Liver (tissue), 3 donors: ENCODE measurements around the gene BRSK1.

Experiments
- FOXA1 ChIP-seq: IDR thresholded peaks from 2 replicates; pipeline ENCODE4 v1.6.1; 2016; ENCODE audit warnings: antibody characterized with exemption
- FOXA2 ChIP-seq: IDR thresholded peaks from 2 replicates; pipeline ENCODE4 v1.6.1; 2016; ENCODE audit warnings: antibody characterized with exemption
- GABPA ChIP-seq, 2 donors: IDR thresholded peaks in 1 of 2; conservative IDR thresholded peaks in 1 of 2; 2 replicates each; pipeline ENCODE4 v1.6.1; 2016; ENCODE audit warnings: antibody characterized with exemption in 2 of 2, mild to moderate bottlenecking in 1 of 2, moderate library complexity in 1 of 2
- NR2F2 ChIP-seq: IDR thresholded peaks from 2 replicates; pipeline ENCODE4 v1.6.1; 2016; ENCODE audit warnings: antibody characterized with exemption
- RAD21 ChIP-seq, 2 donors: IDR thresholded peaks; 2 replicates each; pipeline ENCODE4 v1.6.1; 2016; ENCODE audit warnings: antibody characterized with exemption in 2 of 2, mild to moderate bottlenecking in 2 of 2
- SP1 ChIP-seq: IDR thresholded peaks from 2 replicates; pipeline ENCODE4 v1.6.1; 2018; ENCODE audit warnings: antibody characterized with exemption, mild to moderate bottlenecking
- TF ChIP-seq, protein P1 (sequence below): fragments of 150-350 bp; IDR thresholded peaks from 2 replicates; pipeline ENCODE4 v1.5.1; 2017; ENCODE audit warnings: improper control_type of control experiment, low read depth, low read length; ENCODE audit not compliant: missing input control
- TF ChIP-seq, protein P2 (sequence below): IDR thresholded peaks from 2 replicates; pipeline ENCODE4 v1.6.1; 2016; ENCODE audit warnings: antibody characterized with exemption
- TF ChIP-seq, protein P3 (sequence below): IDR thresholded peaks from 2 replicates; pipeline ENCODE4 v1.6.1; 2016; ENCODE audit warnings: antibody characterized with exemption
- TF ChIP-seq, protein P4 (sequence below): IDR thresholded peaks from 2 replicates; pipeline ENCODE4 v1.6.1; 2016; ENCODE audit warnings: antibody characterized with exemption
- donor health status: healthy.
- donor health status: healthy.

DNA sequence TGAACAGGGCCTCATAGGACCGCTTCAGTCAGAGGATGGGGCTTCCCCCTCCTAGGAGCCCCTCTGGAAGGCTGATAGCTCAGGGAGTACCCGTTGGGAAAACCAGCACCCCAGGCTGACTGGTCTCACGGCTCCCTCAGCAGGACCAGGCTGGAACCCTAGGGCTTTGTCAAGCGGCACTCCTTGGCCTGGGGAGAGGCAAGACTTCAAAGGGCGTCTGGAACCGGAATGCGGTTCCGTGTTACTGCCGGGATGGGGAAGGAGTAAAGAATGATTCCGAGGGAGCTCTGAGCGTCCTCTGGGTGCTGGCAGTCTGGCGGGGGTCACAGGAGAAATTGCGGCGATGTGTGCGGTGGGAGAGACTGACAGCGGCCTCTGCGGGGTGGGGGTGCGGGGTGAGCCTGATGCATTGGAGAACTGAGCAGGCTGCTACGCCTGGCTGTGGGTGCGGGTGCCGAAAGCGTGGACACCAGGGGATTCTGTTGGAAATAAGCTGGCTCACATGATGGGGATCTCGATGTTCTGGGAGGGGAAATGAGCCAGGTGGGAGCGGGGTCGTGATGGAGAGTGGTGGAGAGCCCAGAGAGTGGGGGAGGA lies 68.8 kb downstream of the BRSK1 start:
- TF ChIP-seq, protein P1, sequence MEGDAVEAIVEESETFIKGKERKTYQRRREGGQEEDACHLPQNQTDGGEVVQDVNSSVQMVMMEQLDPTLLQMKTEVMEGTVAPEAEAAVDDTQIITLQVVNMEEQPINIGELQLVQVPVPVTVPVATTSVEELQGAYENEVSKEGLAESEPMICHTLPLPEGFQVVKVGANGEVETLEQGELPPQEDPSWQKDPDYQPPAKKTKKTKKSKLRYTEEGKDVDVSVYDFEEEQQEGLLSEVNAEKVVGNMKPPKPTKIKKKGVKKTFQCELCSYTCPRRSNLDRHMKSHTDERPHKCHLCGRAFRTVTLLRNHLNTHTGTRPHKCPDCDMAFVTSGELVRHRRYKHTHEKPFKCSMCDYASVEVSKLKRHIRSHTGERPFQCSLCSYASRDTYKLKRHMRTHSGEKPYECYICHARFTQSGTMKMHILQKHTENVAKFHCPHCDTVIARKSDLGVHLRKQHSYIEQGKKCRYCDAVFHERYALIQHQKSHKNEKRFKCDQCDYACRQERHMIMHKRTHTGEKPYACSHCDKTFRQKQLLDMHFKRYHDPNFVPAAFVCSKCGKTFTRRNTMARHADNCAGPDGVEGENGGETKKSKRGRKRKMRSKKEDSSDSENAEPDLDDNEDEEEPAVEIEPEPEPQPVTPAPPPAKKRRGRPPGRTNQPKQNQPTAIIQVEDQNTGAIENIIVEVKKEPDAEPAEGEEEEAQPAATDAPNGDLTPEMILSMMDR = no peak
- TF ChIP-seq RAD21 (IDR thresholded peaks at IDR 0.05) = no peak
- TF ChIP-seq NR2F2 = no peak
- TF ChIP-seq, protein P2, sequence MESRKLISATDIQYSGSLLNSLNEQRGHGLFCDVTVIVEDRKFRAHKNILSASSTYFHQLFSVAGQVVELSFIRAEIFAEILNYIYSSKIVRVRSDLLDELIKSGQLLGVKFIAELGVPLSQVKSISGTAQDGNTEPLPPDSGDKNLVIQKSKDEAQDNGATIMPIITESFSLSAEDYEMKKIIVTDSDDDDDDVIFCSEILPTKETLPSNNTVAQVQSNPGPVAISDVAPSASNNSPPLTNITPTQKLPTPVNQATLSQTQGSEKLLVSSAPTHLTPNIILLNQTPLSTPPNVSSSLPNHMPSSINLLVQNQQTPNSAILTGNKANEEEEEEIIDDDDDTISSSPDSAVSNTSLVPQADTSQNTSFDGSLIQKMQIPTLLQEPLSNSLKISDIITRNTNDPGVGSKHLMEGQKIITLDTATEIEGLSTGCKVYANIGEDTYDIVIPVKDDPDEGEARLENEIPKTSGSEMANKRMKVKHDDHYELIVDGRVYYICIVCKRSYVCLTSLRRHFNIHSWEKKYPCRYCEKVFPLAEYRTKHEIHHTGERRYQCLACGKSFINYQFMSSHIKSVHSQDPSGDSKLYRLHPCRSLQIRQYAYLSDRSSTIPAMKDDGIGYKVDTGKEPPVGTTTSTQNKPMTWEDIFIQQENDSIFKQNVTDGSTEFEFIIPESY = no peak
- no peak for TF ChIP-seq FOXA1
- no peak for TF ChIP-seq GABPA (IDR thresholded peaks at IDR 0.05 in 1 of 2, conservative IDR thresholded peaks at IDR 0.05 in 1 of 2)
- TF ChIP-seq FOXA2 = no peak
- TF ChIP-seq SP1 = no peak
- TF ChIP-seq, protein P3, sequence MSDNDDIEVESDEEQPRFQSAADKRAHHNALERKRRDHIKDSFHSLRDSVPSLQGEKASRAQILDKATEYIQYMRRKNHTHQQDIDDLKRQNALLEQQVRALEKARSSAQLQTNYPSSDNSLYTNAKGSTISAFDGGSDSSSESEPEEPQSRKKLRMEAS = no peak
- TF ChIP-seq, protein P4, sequence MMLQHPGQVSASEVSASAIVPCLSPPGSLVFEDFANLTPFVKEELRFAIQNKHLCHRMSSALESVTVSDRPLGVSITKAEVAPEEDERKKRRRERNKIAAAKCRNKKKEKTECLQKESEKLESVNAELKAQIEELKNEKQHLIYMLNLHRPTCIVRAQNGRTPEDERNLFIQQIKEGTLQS = no peak
